GM12873 (cell line): ENCODE results near the gene ULBP2.

Source experiments
- CTCF ChIP-seq: IDR thresholded peaks from 2 replicates; pipeline ENCODE4 v1.5.1; 2012; ENCODE audit warnings: low read depth, mild to moderate bottlenecking, moderate library complexity, low read length, control low read depth; ENCODE audit not compliant: insufficient read depth; ENCODE audit errors: missing control alignments

The ULBP2 gene

DNA sequence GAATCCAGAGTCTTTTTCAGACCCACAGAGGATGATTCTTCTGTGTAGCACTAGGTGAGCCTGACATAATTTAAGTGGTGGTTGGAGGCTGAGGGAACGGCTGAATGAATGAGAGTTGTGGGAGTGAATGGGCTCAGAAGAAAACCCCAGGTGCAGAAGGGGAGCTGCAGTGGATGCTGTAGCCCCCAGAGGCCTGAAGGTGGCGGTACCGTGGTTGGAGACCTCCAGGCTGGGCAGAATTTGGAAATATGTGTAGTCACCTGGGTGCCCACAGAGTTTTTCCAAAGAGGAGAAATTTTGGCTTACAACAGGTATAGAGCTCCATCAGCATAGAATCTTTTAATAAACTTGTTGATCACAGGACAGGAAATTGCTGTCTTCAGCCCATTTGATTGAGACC, 12.4 kb upstream of the ULBP2 start:
- TF ChIP-seq CTCF: peak; percentile 54

GRCh38 chr6:149931501-149931900, 10.3 kb upstream of the ULBP2 start:
- no peak for TF ChIP-seq CTCF

- no peak for TF ChIP-seq CTCF
These were observed 8.8 kb upstream of the ULBP2 start for GRCh38 chr6:149933036-149933435.

DNA sequence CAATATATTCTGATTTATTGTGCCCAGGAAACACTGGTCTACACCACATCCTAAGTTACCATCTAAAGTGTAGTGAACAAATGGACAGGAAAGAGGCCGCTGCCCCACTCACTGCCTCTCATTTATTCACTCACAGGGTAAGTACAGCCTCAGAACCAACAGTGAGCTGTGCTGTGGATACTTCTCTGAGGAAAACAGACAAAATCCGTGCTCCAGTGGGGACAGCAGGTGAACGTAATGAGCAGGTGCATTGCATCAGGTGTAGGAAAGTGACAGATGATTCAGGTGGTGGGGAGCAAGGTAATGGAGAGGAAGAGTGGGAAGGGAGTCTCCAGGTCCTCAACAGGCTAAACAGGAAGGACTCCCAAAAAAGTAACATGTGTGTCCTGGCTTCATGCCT, 8.4 kb upstream of the ULBP2 start:
- no peak for TF ChIP-seq CTCF

GRCh38 chr6:149934249-149935156, 7.3 kb upstream of the ULBP2 start:
- TF ChIP-seq CTCF: peak; percentile 66

- TF ChIP-seq CTCF: no peak
These were observed 6.6 kb upstream of the ULBP2 start for GRCh38 chr6:149935246-149935645.

GRCh38 chr6:149935668-149936067, 6.1 kb upstream of the ULBP2 start:
- no peak for TF ChIP-seq CTCF
